ENCODE results near the gene ALOX12B.

Gene ALOX12B

DNA sequence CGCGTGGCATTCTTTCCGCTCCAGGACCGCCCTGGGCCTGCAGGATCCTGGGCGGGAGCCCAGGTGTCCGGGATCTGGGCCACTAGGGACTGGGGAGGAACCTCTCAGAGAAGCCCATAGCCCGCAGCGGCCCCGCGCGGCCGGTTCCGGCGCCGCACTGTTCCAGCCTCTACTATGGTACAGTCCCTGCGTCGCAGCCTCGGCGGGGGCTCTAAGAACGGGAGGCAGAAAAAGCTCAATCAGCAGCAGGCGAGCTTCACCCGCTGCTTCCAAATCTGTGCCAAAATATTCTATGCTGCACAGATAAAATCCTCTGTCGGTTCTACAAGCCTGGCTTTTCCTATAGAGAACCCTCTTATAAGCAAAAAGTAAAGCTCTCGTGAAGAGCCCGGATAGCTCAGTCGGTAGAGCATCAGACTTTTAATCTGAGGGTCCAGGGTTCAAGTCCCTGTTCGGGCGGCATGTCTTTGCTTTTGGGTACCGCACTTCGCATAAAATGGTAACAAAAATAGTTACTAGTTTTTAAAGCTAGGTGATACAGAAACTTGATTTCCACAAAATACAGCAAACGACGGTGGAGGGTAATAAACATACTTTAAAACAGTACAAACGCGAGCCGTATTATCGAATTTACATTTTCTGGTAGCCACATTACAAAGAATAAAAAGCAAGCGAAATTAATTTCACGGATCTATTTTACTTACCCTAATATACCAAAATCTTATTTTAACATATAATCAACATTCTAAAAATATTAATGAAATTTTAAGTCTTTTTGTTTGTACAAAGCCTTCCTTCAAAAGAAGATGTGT lies 31.5 kb upstream of the ALOX12B start:
- TF ChIP-seq, protein P1, sequence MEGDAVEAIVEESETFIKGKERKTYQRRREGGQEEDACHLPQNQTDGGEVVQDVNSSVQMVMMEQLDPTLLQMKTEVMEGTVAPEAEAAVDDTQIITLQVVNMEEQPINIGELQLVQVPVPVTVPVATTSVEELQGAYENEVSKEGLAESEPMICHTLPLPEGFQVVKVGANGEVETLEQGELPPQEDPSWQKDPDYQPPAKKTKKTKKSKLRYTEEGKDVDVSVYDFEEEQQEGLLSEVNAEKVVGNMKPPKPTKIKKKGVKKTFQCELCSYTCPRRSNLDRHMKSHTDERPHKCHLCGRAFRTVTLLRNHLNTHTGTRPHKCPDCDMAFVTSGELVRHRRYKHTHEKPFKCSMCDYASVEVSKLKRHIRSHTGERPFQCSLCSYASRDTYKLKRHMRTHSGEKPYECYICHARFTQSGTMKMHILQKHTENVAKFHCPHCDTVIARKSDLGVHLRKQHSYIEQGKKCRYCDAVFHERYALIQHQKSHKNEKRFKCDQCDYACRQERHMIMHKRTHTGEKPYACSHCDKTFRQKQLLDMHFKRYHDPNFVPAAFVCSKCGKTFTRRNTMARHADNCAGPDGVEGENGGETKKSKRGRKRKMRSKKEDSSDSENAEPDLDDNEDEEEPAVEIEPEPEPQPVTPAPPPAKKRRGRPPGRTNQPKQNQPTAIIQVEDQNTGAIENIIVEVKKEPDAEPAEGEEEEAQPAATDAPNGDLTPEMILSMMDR (conservative IDR thresholded peaks at IDR 0.05; ENCODE audit: low read depth), result peak; percentile 91
- peak; percentile 75 for DNase-seq (ENCODE audit: low spot score)
- H3K27ac ChIP-seq, result peak overlapping the region; percentile 95
- ChIA-PET CTCF (interaction anchor here (0.7 to 5.0 kb wide), 16 partner anchors 9 to 431 kb away, joined by 3 to 48 read pairs (median 5); partner anchors contain the start of genes ALOX12B and WRAP53), POLR2A (ENCODE audit: low non-redundant PET) (no interaction called here)

DNA sequence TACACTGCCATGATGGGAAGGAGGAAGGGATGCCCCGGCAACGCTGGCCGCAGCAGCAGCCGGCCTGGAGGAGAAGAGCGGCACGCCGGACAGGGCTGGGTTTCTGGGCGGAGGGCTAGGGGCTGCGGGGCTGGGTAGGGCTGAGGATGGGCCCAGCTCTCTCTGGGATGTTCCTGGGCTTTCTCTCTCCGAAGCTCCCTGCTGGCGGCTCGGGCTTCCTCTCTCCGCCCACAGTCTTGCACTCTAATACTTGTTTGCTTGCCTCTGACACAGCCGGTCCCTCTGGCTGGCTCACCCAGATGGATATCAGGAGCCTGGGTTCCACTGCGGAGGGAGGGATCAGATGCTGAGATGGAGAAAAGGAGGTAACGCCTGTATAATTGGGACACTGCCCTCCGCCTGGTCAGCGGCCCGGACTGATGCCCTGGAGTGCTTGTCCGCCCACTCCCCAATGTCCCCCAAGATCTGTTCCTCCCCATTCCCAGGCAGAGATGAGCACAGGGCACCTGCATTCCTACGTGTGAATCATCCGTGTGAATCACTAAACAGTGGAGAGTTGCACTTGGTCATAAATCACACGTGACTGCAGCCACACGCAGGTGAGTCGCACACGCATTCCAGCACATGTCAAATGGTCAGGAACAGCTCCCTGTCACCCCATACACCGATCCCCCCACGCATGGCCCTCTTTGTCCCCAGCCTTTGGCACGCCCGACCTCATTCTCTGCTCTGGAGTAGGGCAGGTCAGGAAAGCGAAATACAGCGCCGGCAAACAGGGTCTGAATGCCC lies 30.7 kb upstream of the ALOX12B start, which contains the start of gene ALOXE3:
Gene ALOXE3 (minus strand): TSS at position 535 of the 789 bp plus-strand sequence. CDS start 524 bp downstream, at position 11.
- peak; percentile 91 for DNase-seq (ENCODE audit: low spot score)
- ChIA-PET CTCF (interaction anchor here (0.7 to 5.0 kb wide), 9 partner anchors 8 to 179 kb away, joined by 3 to 48 read pairs (median 6); no protein-coding TSS in a partner anchor), POLR2A (ENCODE audit: low non-redundant PET) (interaction anchor here (0.5 kb wide), 1 partner anchor 102 kb away, joined by 3 read pairs; no protein-coding TSS in a partner anchor)
- peak within 1 kb of the TSS; percentile 95 for H3K27ac ChIP-seq
- TF ChIP-seq, protein P1 (conservative IDR thresholded peaks at IDR 0.05; ENCODE audit: low read depth), result no peak

DNA sequence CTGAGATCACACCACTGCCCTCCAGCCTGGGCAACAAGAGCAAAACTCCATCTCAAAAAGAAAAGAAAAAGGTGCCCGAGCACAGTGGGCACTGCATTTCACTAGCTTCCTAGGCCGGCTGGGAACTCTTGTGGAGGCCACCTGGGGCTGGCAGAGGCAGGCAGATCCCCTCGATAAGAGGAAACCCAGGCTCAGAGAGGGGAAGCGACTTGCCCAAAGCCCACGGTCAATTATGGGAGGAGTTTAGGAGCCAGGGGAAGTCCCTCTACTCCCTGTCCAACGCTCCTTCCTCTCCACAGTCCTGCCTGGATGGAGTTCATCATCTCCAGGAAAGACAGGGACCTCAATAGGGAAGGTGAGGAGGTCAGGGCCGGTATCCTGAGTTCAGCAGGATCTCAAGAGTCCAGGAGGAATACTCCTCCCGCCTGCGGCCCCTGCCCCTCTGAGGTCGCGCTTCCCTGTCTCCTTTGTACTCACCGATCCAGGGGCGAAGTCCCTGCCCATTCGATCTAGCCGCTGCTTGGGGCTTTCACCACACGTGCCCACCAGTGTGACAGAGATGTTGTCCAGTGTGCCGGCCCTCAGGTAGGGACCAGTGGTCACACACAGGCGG lies 30.0 kb upstream of the ALOX12B start:
- CTCF ChIA-PET, result interaction anchor here (1.5 to 5.0 kb wide), 2 partner anchors 43 to 57 kb away, joined by 3 to 48 read pairs; no protein-coding TSS in a partner anchor
- peak overlapping the region; percentile 95 for H3K27ac ChIP-seq
- TF ChIP-seq, protein P1 (conservative IDR thresholded peaks at IDR 0.05; ENCODE audit: low read depth), result no peak
- POLR2A ChIA-PET (ENCODE audit: low non-redundant PET), result no interaction called here
- no peak for DNase-seq (ENCODE audit: low spot score)

DNA sequence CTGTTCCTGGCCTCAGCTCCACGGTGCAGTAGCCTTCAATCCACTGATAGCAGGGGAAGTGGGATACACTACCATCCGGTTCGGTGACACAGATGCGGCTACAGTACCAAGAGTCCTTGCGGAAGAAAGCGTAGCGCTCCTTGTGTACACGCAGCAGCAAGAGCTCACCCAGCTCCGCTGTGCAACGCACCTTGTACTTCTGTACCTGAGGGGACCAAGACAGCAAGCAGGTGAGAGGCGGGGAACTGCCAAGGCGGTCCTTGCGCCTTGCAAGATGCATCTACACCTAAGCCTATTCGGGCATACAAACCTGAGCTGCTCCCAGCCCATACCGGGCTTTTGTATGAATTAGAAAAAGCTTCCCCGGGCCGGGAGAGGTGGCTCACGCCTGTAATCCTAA lies 29.3 kb upstream of the ALOX12B start:
- ChIA-PET CTCF (interaction anchor here (0.6 to 5.0 kb wide), 4 partner anchors 23 to 282 kb away, joined by 3 to 48 read pairs (median 4); no protein-coding TSS in a partner anchor), POLR2A (ENCODE audit: low non-redundant PET) (no interaction called here)
- TF ChIP-seq, protein P1 (conservative IDR thresholded peaks at IDR 0.05; ENCODE audit: low read depth), result no peak
- H3K27ac ChIP-seq, result peak overlapping the region; percentile 95; the same call in 1 of the 2 replicates
- no peak for DNase-seq (ENCODE audit: low spot score)

DNA sequence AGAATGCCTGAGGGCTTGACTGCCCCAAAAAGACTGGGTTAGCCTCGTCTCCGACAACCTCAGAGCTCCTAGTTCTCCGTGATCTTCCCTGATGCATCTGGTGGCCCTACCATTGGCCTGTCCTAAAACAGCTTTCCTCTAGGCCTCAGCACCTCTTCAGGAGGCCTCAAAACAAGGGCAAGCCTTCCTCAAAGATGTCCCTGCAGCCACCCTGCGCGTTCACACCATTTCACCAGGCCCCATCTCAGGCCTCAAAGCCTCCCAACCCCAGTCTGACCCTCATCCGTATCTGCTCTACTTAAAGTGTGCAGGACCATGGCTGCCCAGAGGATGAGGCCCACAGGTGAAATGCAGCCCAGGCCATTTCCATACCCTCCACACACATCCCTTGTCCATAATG lies 23.4 kb upstream of the ALOX12B start:
- TF ChIP-seq, protein P1 (conservative IDR thresholded peaks at IDR 0.05; ENCODE audit: low read depth), result no peak
- ChIA-PET CTCF (interaction anchor here (0.6 to 2.4 kb wide), 18 partner anchors 8 to 189 kb away, joined by 3 to 16 read pairs (median 4); no protein-coding TSS in a partner anchor), POLR2A (ENCODE audit: low non-redundant PET) (no interaction called here)
- no peak overlapping the region; the same call in 1 of the 2 replicates for H3K27ac ChIP-seq
- DNase-seq (ENCODE audit: low spot score), result no peak

All from RWPE1 (cell line).